ENCODE results near the gene ASCC3.

ASCC3 gene, protein sequence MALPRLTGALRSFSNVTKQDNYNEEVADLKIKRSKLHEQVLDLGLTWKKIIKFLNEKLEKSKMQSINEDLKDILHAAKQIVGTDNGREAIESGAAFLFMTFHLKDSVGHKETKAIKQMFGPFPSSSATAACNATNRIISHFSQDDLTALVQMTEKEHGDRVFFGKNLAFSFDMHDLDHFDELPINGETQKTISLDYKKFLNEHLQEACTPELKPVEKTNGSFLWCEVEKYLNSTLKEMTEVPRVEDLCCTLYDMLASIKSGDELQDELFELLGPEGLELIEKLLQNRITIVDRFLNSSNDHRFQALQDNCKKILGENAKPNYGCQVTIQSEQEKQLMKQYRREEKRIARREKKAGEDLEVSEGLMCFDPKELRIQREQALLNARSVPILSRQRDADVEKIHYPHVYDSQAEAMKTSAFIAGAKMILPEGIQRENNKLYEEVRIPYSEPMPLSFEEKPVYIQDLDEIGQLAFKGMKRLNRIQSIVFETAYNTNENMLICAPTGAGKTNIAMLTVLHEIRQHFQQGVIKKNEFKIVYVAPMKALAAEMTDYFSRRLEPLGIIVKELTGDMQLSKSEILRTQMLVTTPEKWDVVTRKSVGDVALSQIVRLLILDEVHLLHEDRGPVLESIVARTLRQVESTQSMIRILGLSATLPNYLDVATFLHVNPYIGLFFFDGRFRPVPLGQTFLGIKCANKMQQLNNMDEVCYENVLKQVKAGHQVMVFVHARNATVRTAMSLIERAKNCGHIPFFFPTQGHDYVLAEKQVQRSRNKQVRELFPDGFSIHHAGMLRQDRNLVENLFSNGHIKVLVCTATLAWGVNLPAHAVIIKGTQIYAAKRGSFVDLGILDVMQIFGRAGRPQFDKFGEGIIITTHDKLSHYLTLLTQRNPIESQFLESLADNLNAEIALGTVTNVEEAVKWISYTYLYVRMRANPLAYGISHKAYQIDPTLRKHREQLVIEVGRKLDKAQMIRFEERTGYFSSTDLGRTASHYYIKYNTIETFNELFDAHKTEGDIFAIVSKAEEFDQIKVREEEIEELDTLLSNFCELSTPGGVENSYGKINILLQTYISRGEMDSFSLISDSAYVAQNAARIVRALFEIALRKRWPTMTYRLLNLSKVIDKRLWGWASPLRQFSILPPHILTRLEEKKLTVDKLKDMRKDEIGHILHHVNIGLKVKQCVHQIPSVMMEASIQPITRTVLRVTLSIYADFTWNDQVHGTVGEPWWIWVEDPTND (N-terminal part only)

DNA sequence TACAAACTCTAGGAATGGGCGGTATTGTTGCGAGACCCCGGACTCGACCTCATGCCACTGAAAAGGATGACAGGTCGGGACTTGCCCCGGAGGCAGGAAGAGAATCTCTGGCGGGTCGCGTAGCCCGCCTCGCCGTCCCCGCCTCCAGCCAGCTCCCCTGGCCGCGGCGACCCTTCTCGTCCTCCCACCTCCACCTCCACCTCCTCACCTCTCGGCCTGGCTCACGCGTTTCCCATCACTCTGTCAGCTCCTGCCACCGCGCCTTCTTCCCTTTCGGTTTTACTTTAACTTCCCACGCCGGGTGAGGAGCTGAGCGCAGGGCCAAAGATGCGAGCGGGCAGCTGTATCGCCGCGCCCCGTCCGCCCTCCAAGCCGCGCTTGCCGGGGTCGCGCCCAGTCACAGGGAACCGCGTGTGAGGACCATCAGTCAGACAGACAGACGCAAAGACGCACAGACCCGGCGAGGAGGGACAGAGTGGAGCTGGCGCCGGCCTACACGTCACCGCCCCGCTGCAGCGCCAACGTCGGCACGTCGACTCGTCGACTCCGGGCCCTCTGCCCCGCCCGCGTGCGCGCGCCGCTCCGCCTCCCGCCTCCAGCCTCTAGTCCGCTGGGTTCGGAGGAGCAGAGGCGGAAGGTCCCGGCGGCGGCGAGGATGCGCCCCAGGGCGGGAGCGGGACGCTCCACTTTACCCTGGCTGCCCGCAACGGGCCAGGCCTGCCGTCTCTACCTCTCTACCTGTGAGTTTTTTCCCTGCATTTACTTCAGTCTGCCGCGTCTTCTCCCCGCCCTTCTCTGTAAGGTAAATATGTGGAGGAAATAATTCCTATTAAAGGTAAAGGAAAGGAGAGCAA, at the start of gene ASCC3:
Gene ASCC3, minus strand, starts transcription at position 477 of the 854 bp plus-strand sequence. CDS start 13,332 bp downstream, outside the sequence.
- peak; percentile 71 for DNase-seq (ENCODE audit: extremely low read depth, low read depth)
- TF ChIP-seq, protein P1, sequence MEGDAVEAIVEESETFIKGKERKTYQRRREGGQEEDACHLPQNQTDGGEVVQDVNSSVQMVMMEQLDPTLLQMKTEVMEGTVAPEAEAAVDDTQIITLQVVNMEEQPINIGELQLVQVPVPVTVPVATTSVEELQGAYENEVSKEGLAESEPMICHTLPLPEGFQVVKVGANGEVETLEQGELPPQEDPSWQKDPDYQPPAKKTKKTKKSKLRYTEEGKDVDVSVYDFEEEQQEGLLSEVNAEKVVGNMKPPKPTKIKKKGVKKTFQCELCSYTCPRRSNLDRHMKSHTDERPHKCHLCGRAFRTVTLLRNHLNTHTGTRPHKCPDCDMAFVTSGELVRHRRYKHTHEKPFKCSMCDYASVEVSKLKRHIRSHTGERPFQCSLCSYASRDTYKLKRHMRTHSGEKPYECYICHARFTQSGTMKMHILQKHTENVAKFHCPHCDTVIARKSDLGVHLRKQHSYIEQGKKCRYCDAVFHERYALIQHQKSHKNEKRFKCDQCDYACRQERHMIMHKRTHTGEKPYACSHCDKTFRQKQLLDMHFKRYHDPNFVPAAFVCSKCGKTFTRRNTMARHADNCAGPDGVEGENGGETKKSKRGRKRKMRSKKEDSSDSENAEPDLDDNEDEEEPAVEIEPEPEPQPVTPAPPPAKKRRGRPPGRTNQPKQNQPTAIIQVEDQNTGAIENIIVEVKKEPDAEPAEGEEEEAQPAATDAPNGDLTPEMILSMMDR (IDR thresholded peaks at IDR 0.05; ENCODE audit: low read depth, low read length) = no peak

DNA sequence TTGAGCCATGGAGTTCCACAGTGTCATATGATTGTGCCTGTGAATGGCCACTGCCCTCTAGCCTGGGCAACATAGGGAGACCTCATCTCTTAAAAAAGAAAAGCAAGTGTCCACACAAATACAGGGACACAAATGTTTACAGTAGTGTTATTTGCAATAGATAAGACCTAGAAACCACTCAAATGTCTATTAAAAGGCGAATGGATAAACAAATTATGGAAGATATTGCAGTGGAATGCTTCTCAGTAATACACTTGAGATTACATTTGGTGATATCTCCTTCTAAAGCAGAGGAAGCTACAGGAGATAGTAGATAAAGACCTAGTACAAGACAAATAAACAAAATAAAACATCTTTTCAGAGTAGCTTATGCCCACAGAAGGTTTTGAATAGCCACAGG, 44.6 kb upstream of the ASCC3 start:
- DNase-seq (ENCODE audit: extremely low read depth, low read depth) = no peak
- TF ChIP-seq, protein P1 (IDR thresholded peaks at IDR 0.05; ENCODE audit: low read depth, low read length) = no peak

DNA sequence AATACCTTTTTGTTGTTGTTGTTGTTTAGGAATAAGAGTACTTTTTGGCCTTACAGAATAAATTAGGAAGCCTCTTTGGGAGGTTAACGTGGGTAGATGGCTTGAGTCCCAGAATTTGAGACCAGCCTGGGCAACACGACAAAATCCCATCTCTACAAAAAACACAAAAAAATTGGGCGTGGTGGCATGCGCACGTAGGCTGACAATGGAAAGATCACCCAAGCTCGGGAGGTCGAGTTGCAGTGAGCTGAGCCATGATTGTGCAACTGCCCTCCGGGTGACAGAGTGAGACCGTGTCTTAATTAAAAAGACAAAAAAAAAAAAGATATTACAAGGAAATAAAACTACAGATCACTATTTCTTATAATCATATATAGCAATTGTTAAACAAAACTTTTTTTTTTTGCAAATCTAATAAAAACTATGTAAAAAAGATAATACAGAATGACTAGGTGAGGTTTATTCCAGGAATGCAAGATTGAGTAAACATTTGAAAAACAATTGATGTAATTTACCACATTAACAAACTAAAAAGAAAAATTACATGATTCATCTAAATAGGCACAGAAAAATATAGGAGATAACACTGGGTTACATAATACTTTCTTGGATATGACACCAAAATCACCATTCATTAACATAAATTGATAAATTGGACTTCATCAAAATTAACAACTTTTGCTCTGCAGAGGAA, 43.6 kb upstream of the ASCC3 start:
- TF ChIP-seq, protein P1 (IDR thresholded peaks at IDR 0.05; ENCODE audit: low read depth, low read length) = no peak

DNA sequence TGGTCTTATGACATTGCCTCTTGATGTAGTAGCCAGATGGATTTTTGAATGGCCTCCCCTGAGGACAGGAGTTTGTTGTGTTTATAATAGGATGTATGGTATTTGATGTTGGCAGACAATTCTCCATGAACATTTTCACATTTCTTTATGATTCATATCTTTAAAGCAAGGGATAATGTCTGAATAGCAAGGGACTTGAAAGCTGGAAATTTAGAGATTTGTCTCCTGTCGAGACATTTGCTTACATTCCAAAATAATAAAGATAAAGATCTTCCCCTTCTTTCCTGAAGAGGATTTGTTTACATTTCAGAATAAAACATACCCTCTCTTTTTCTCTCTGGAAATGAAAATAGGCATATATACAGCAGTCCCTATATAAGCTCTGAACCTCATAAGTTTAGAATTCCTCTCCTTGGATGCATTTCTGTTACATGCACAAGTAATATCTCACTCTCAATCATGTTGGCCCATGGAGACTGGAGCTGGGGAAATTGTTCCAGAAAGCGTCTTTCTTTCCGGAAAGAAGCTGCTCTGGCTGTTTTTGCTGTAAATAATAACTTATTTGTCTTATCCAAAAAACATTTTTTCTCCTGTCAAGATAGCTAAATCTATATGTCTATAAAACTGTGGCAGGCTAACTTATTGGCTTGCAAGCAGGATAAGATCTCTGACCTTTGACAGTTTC, 42.5 kb upstream of the ASCC3 start:
- TF ChIP-seq, protein P1 (IDR thresholded peaks at IDR 0.05; ENCODE audit: low read depth, low read length) = no peak
- no peak for DNase-seq (ENCODE audit: extremely low read depth, low read depth)

More for the DNA sequence above, 43.6 kb upstream of the ASCC3 start:
- DNase-seq (ENCODE audit: extremely low read depth, low read depth) = no peak

DNA sequence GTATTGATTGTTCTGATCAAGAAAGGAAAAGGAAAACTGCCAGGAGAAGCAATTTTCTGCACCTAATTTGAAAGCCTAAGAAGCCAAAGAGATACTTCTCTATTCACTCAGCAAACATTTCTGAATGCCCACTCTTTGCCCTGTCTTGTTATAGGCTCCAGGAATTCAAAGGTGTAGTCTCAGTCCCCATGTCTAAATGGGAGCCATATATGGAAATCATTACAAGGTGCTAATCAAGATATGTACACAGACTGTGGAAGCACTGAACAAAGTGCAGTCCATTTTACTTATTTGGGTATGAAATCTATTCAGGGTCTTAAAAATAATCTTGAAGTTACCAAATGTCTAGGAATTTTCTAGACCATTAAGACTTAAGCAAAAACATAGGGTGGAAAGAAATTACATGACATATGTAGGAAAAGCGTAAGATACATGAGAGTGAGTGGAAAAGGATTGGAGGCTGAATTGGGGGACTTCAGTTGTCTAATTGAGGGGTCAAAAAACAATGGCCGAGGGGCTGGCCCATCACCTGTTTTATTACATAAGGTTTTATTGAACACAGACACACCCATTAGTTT, 39.0 kb upstream of the ASCC3 start:
- TF ChIP-seq, protein P1 (IDR thresholded peaks at IDR 0.05; ENCODE audit: low read depth, low read length) = no peak
- DNase-seq (ENCODE audit: extremely low read depth, low read depth) = no peak

All from AG09319 (cell line).